GM23248 (cell line): ENCODE data around the gene OPCML.

Source experiments
- EZH2 ChIP-seq: fragments of 200-600 bp; sonication (generic); IDR thresholded peaks from 2 replicates; pipeline ENCODE4 v1.6.1; 2018; ENCODE audit warnings: antibody characterized with exemption, mild to moderate bottlenecking; ENCODE audit not compliant: insufficient read depth, poor library complexity, severe bottlenecking
- EZH2phosphoT487 ChIP-seq: fragments of 200-600 bp; sonication (generic); IDR thresholded peaks from 2 replicates; pipeline ENCODE4 v1.6.1; 2018; ENCODE audit warnings: antibody characterized with exemption, moderate library complexity, mild to moderate bottlenecking, low read depth; ENCODE audit not compliant: insufficient read depth

- TF ChIP-seq EZH2 = no peak
- no peak for TF ChIP-seq EZH2phosphoT487
These were observed 351.2 kb downstream of the OPCML start for GRCh38 chr11:133181066-133181465.
